HepG2 (cell line): ENCODE results near the gene UBL3. TPM values are rescaled to one million over a fixed set of nuclear protein-coding genes. Genes with fewer than 3 reads are reported as not detected.

Experiments
- ATAC-seq: fragments of 200-7000 bp; cut with Tn5 transposase; 3 replicates; pipeline ENCODE4 v1.9.1; 2020; ENCODE audit warnings: mild to moderate bottlenecking, moderate library complexity
- BruUV-seq: library from RNA; stranded (reverse); fragments of 400-500 nt; replicated peaks from 2 replicates; lab custom pipeline; 2021; lab: Mats Ljungman, UMichigan
- CTCF ChIA-PET: fragments of 300-600 bp; formaldehyde crosslinking; extraction: SDS; loops from one replicate; lab custom pipeline; 2021; ENCODE audit warnings: low total read pairs, inconsistent platforms, low intra/inter-chr PET ratio; lab: Yijun Ruan, JAX
- POLR2A ChIA-PET: fragments of 350-600 bp; sonication (Branson Sonifier 250); formaldehyde crosslinking; loops from one replicate; lab custom pipeline; 2020; ENCODE audit warnings: antibody characterized with exemption, inconsistent platforms; lab: Yijun Ruan, JAX
- DNase-seq: peaks from one replicate; pipeline ENCODE4 v3.0.0-alpha.2; 2015; ENCODE audit warnings: low spot score
- FAIRE-seq: peaks from 3 replicates; lab custom pipeline; 2011; peaks lifted over from hg19 to GRCh38; lab: Jason Lieb, UNC
- H2AFZ ChIP-seq: one replicate; pipeline ENCODE4 v1.6.1; 2011; ENCODE audit warnings: low read length, inconsistent platforms
- H3K27ac ChIP-seq: fragments of 300-600 bp; 3 replicates; pipeline ENCODE4 v1.8.0; 2011; ENCODE audit warnings: mixed run types, mild to moderate bottlenecking, mixed read lengths, low read length, inconsistent platforms; ENCODE audit not compliant: insufficient read depth; ENCODE audit errors: extremely low read length
- H3K27me3 ChIP-seq, 2 experiments: fragments of 200-600 bp in 1 of 2; 2 replicates in 1 of 2; 3 replicates in 1 of 2; pipeline versions ENCODE4 v1.6.0 to v1.8.0; 2011; ENCODE audit warnings: low read length in 2 of 2, mild to moderate bottlenecking in 2 of 2, moderate library complexity in 2 of 2, inconsistent platforms in 1 of 2; ENCODE audit not compliant: insufficient read depth in 2 of 2, control insufficient read depth in 1 of 2
- H3K36me3 ChIP-seq, 2 experiments: fragments of 200-600 bp in 1 of 2; replicated peaks in 1 of 2; 2 replicates in 1 of 2; 3 replicates in 1 of 2; pipeline versions ENCODE4 v1.5.1 to v1.8.0; 2011; ENCODE audit warnings: low read length in 2 of 2, inconsistent platforms in 1 of 2; ENCODE audit not compliant: insufficient read depth in 2 of 2, control insufficient read depth in 1 of 2
- H3K4me1 ChIP-seq: 2 replicates; pipeline ENCODE4 v1.5.1; 2012; ENCODE audit warnings: low read length, inconsistent platforms; ENCODE audit not compliant: insufficient read depth
- H3K4me2 ChIP-seq: 2 replicates; pipeline ENCODE4 v1.6.0; 2011; ENCODE audit warnings: low read depth, low read length, inconsistent platforms
- H3K4me3 ChIP-seq, 3 experiments: fragments of 200-600 bp in 1 of 3; sonication (generic), shearing (Covaris generic) in 1 of 3; replicated peaks in 1 of 3; 2 replicates each; pipeline ENCODE4 v1.5.1; 2011 to 2016; ENCODE audit warnings: low read length in 3 of 3, inconsistent platforms in 2 of 3, low read depth in 2 of 3, mild to moderate bottlenecking in 2 of 3, control low read depth in 1 of 3, mixed read lengths in 1 of 3; ENCODE audit not compliant: insufficient read depth in 1 of 3
- H3K79me2 ChIP-seq: one replicate; pipeline ENCODE4 v1.6.1; 2011; ENCODE audit warnings: low read length, inconsistent platforms; ENCODE audit not compliant: insufficient read depth
- H3K9ac ChIP-seq: 2 replicates; pipeline ENCODE4 v1.6.0; 2011; ENCODE audit warnings: mild to moderate bottlenecking, low read depth, low read length, inconsistent platforms; ENCODE audit not compliant: insufficient read depth
- H3K9me3 ChIP-seq: 2 replicates; pipeline ENCODE4 v1.5.1; 2012; ENCODE audit warnings: mild to moderate bottlenecking, low read length
- H4K20me1 ChIP-seq: 2 replicates; pipeline ENCODE4 v1.6.0; 2011; ENCODE audit warnings: inconsistent platforms, mild to moderate bottlenecking, low read length, moderate library complexity; ENCODE audit not compliant: insufficient read depth
- ESRRA ChIP-seq: sonication (generic); formaldehyde crosslinking; IDR thresholded peaks from 2 replicates; pipeline ENCODE4 v1.5.1; 2020; ENCODE audit warnings: mild to moderate bottlenecking, low read depth, missing genetic modification reagents
- HNRNPUL1 ChIP-seq: fragments of 200-400 bp; formaldehyde crosslinking; IDR thresholded peaks from 2 replicates; pipeline ENCODE4 v1.6.1; 2017; ENCODE audit warnings: low read depth, mild to moderate bottlenecking, low read length, moderate library complexity
- KAT2B ChIP-seq: fragments of 150-350 bp; IDR thresholded peaks from 2 replicates; pipeline ENCODE4 v1.6.1; 2014; ENCODE audit warnings: low read depth, low read length, borderline replicate concordance
- MBNL3 ChIP-seq: fragments of 250-450 bp; sonication (Bioruptor Pico); conservative IDR thresholded peaks from 2 replicates; pipeline ENCODE4 v1.8.0; 2022; ENCODE audit warnings: mild to moderate bottlenecking, inconsistent platforms
- MTF2 ChIP-seq: sonication (generic); formaldehyde crosslinking; IDR thresholded peaks from 2 replicates; pipeline ENCODE4 v1.5.0; 2020; ENCODE audit warnings: missing genetic modification reagents, borderline replicate concordance
- NCOR1 ChIP-seq: fragments of 200-600 bp; sonication (generic); IDR thresholded peaks from 2 replicates; pipeline ENCODE4 v1.7.0; 2017; ENCODE audit warnings: antibody characterized with exemption, low read length, borderline replicate concordance
- NFKB2 ChIP-seq: sonication (generic); formaldehyde crosslinking; IDR thresholded peaks from 2 replicates; pipeline ENCODE4 v1.4.0; 2020; ENCODE audit warnings: missing genetic modification reagents, borderline replicate concordance
- PHF20 ChIP-seq: sonication (generic); formaldehyde crosslinking; IDR thresholded peaks from 2 replicates; pipeline ENCODE4 v1.5.0; 2020; ENCODE audit warnings: mild to moderate bottlenecking, missing genetic modification reagents
- SCMH1 ChIP-seq: sonication (generic); formaldehyde crosslinking; IDR thresholded peaks from 2 replicates; pipeline ENCODE4 v1.9.0; 2021; ENCODE audit warnings: missing genetic modification reagents, mild to moderate bottlenecking, borderline replicate concordance
- SKI ChIP-seq: fragments of 450-650 bp; IDR thresholded peaks from one replicate; pipeline ENCODE4 v1.6.1; 2018; ENCODE audit warnings: mild to moderate bottlenecking; ENCODE audit not compliant: partially characterized antibody
- SMC3 ChIP-seq: IDR thresholded peaks from 2 replicates; pipeline ENCODE4 v1.6.1; 2011; ENCODE audit warnings: low read length, improper control_type of control experiment
- TRAFD1 ChIP-seq: sonication (generic); formaldehyde crosslinking; IDR thresholded peaks from 2 replicates; pipeline ENCODE4 v1.5.1; 2020; ENCODE audit warnings: missing genetic modification reagents, mild to moderate bottlenecking, borderline replicate concordance
- ZEB1 ChIP-seq: IDR thresholded peaks from 2 replicates; pipeline ENCODE4 v1.6.1; 2012; ENCODE audit warnings: mild to moderate bottlenecking, low read depth, inconsistent platforms; ENCODE audit not compliant: insufficient replicate concordance
- ZIK1 ChIP-seq: sonication (generic); formaldehyde crosslinking; IDR thresholded peaks from 2 replicates; pipeline ENCODE4 v1.5.0; 2020; ENCODE audit warnings: mild to moderate bottlenecking, low read depth, missing genetic modification reagents, borderline replicate concordance
- ZNF12 ChIP-seq: sonication (generic); formaldehyde crosslinking; IDR thresholded peaks from 2 replicates; pipeline ENCODE4 v1.5.0; 2020; ENCODE audit warnings: missing genetic modification reagents
- ZNF263 ChIP-seq: sonication (generic); formaldehyde crosslinking; IDR thresholded peaks from 2 replicates; pipeline ENCODE4 v1.4.0; 2020; ENCODE audit warnings: missing genetic modification reagents
- ZNF33B ChIP-seq: sonication (generic); formaldehyde crosslinking; IDR thresholded peaks from 2 replicates; pipeline ENCODE4 v1.5.1; 2020; ENCODE audit warnings: mild to moderate bottlenecking, missing genetic modification reagents
- ZNF432 ChIP-seq: sonication (generic); formaldehyde crosslinking; IDR thresholded peaks from 2 replicates; pipeline ENCODE4 v1.5.0; 2020; ENCODE audit warnings: missing genetic modification reagents, mild to moderate bottlenecking, borderline replicate concordance
- ZNF720 ChIP-seq: sonication (generic); formaldehyde crosslinking; IDR thresholded peaks from 2 replicates; pipeline ENCODE4 v1.4.0; 2020; ENCODE audit warnings: missing genetic modification reagents
- ZNF879 ChIP-seq: sonication (generic); formaldehyde crosslinking; IDR thresholded peaks from 2 replicates; pipeline ENCODE4 v1.8.1; 2023; ENCODE audit warnings: missing genetic modification reagents
- WGBS: methylation state at CpG from one replicate; pipeline ENCODE4 v1.1.6; 2017; ENCODE audit warnings: low lambda C conversion rate; 5-methylcytosine and 5-hydroxymethylcytosine counted together
- in situ Hi-C: cut with HindIII; loops from 2 replicates; pipeline ENCODE4 v1.10.0; 2017; ENCODE audit warnings: low pct_unique_long_range_greater_than_20kb; ENCODE audit not compliant: extremely low pct_ligation_motif_present
- intact Hi-C: fragments of 100-400 bp; cut with micrococcal nuclease; formaldehyde crosslinking; loops from one replicate; pipeline ENCODE4 v1.10.0; 2022; ENCODE audit not compliant: unreplicated experiment
- polyA plus RNA-seq, 8 experiments: library from polyadenylated mRNA; depleted of rRNA in 3 of 8; stranded (reverse) in 7 of 8; unstranded in 1 of 8; fragments of >200 nt; fragmentation: Illumina TruSeq in 4 of 8; extraction: Trizol in 4 of 8; gene quantifications; 2 replicates each; pipeline versions ENCODE4 v1.2.1 to v1.2.3, GENCODE V29; 2011 to 2016; ENCODE audit warnings: low read depth in 4 of 8, missing spikeins in 1 of 8, mixed read lengths in 1 of 8; ENCODE audit not compliant: insufficient read depth in 1 of 8
- total RNA-seq, 5 experiments: library from RNA; depleted of rRNA; stranded (reverse); fragments of >200 nt; fragmentation: Illumina TruSeq; extraction: Trizol; gene quantifications; 2 replicates each; pipeline ENCODE4 v1.2.3, GENCODE V29; 2016; ENCODE audit warnings: low read depth in 1 of 5
- TF ChIP-seq, protein P1 (sequence below): sonication (generic); formaldehyde crosslinking; IDR thresholded peaks from 2 replicates; pipeline ENCODE4 v1.5.1; 2020; ENCODE audit warnings: mild to moderate bottlenecking, moderate library complexity, missing genetic modification reagents

Gene UBL3
- total and polyA plus RNA-seq, 2 of the 13 experiments (the other 11 are each of a cell fraction or from before 2014, with no cell fraction given) = 7.4 to 9.6 TPM

- TF ChIP-seq SMC3 (no peak), ZEB1 (no peak), NFKB2 (no peak), MTF2 (CRISPR knock-in tag) (no peak), NCOR1 (no peak), ZNF33B (no peak), SKI (no peak), ESRRA (CRISPR knock-in tag) (no peak), KAT2B (no peak), ZNF12 (CRISPR knock-in tag) (no peak), ZNF263 (no peak)
- TF ChIP-seq, all 625 proteins: peak for 0
These were observed 128.0 kb downstream of the UBL3 start (continued) for GRCh38 chr13:29722415-29722814.

- no peak overlapping the region for H2AFZ ChIP-seq
- in situ Hi-C loops = loop anchor here (25.0 kb wide), 1 partner anchor 909 kb away; the partner anchor contains the start of gene MTUS2
- TF ChIP-seq MBNL3 (CRISPR knock-in tag) = no peak
- TF ChIP-seq ZIK1 (CRISPR knock-in tag) = no peak
- no peak for TF ChIP-seq TRAFD1
- no peak for TF ChIP-seq SCMH1 (CRISPR knock-in tag)
- no peak for TF ChIP-seq ESRRA (CRISPR knock-in tag)
- TF ChIP-seq HNRNPUL1 = no peak
- no peak for TF ChIP-seq ZNF879 (CRISPR knock-in tag)
- TF ChIP-seq, protein P1, sequence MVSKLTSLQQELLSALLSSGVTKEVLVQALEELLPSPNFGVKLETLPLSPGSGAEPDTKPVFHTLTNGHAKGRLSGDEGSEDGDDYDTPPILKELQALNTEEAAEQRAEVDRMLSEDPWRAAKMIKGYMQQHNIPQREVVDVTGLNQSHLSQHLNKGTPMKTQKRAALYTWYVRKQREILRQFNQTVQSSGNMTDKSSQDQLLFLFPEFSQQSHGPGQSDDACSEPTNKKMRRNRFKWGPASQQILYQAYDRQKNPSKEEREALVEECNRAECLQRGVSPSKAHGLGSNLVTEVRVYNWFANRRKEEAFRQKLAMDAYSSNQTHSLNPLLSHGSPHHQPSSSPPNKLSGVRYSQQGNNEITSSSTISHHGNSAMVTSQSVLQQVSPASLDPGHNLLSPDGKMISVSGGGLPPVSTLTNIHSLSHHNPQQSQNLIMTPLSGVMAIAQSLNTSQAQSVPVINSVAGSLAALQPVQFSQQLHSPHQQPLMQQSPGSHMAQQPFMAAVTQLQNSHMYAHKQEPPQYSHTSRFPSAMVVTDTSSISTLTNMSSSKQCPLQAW (CRISPR knock-in tag) = no peak
- TF ChIP-seq PHF20 (CRISPR knock-in tag) = no peak
- no peak for TF ChIP-seq ZNF432 (CRISPR knock-in tag)
- no peak for TF ChIP-seq ZNF720
These were observed 128.7 kb downstream of the UBL3 start for GRCh38 chr13:29721766-29722165.

More at GRCh38 chr13:29721766-29722165, 128.7 kb downstream of the UBL3 start:
- H3K27ac ChIP-seq = no peak overlapping the region
- 65% methylated on average over 10 of the region's 13 CpGs for WGBS
- no peaks in the 10 kb centered on the region for H3K9me3 ChIP-seq
- no peaks in the 10 kb centered on the region for H3K79me2 ChIP-seq
- H3K9ac ChIP-seq = no peak overlapping the region
- H3K4me3 ChIP-seq = no peak overlapping the region
- no peaks in the 10 kb centered on the region for H4K20me1 ChIP-seq
- intact Hi-C loops = no loop called here
- H3K4me1 ChIP-seq = no peaks in the 10 kb centered on the region
- H3K36me3 ChIP-seq = no peaks in the 10 kb centered on the region
- ChIA-PET POLR2A (no interaction called here), CTCF (no interaction called here)
- no TSS peak for BruUV-seq
- DNase-seq (no peak), FAIRE-seq (no peak), ATAC-seq (no peak)
- H3K27me3 ChIP-seq = peaks cover 0 to 11% of the 10 kb centered on the region in 2 experiments; a peak in 1 of 5 replicates
- H3K4me2 ChIP-seq = no peak overlapping the region
